ENCODE results near the gene C11orf42. TPM values are rescaled to one million over a fixed set of nuclear protein-coding genes. Genes with fewer than 3 reads are reported as not detected.

Gene C11orf42, protein sequence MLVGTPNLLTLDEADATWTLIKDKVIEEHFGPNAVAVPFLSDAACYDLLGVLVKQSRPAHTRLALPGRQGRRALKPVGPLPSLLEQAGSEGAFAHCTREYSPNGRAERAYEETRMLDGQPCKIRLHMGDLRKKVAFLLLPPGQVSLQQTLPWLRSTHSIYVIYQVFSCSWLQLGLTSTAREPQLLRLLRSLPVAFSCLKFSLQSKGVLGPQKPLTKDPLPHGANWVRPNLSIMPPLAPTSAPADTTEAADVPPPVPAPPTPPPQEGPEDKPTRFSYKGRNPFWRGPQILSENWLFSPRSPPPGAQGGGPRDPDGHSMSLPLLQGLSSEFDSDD
- total RNA-seq, result not detected in 2 replicates

DNA sequence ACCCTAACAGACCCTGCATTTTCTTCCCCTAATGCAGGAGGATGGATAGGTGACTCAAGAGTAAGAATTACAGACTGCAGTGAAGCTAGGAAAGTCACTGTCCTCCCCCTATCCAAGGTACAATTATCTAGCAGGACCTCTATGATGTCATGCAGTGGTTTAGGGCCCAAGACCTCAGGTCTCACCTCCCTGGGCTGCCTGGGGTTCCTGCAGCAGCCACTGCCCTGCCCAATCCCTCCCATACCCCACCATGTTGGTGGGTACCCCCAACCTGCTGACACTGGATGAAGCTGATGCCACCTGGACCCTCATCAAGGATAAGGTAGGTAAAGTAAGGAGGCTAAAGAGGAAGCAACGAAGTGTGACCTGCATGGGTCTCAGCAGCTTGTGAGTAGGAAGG lies at the start of gene C11orf42:
Gene C11orf42, plus strand, starts transcription at position 192 of the 400 bp plus-strand sequence. Its CDS starts 59 bp downstream, at position 251.

DNA sequence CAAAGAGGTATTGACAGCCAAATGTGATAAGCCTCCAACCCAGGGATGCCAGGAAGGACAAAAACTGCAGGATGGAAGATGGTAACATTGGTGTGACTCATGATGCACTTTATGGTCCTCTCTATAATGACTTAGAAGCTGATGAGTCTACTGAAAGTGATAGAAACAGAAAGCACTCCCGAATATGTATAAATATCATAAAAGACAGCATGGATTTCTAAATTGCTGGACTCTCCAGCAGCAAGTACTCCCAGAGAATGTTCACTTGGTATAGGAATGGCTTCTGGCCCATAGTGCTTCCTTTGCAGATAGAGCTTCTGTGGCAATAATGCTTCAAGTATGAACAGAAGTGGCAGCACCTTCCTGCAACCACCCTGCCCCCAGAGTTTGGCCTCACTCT lies 35.1 kb upstream of the C11orf42 start, which contains the start of gene OR52B2:
Gene OR52B2, minus strand, starts transcription at position 101 of the 400 bp plus-strand sequence. Its CDS starts 0 bp downstream, at position 101.

DNA sequence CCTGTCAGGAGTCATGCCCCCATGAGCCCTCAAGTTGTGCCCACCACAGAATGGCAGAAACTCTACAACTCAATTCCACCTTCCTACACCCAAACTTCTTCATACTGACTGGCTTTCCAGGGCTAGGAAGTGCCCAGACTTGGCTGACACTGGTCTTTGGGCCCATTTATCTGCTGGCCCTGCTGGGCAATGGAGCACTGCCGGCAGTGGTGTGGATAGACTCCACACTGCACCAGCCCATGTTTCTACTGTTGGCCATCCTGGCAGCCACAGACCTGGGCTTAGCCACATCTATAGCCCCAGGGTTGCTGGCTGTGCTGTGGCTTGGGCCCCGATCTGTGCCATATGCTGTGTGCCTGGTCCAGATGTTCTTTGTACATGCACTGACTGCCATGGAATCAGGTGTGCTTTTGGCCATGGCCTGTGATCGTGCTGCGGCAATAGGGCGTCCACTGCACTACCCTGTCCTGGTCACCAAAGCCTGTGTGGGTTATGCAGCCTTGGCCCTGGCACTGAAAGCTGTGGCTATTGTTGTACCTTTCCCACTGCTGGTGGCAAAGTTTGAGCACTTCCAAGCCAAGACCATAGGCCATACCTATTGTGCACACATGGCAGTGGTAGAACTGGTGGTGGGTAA lies 6.1 kb upstream of the C11orf42 start, which contains the start of gene OR52W1:
Gene OR52W1, plus strand, starts transcription at position 51 of the 637 bp plus-strand sequence. Its CDS starts 0 bp downstream, at position 51.

DNA sequence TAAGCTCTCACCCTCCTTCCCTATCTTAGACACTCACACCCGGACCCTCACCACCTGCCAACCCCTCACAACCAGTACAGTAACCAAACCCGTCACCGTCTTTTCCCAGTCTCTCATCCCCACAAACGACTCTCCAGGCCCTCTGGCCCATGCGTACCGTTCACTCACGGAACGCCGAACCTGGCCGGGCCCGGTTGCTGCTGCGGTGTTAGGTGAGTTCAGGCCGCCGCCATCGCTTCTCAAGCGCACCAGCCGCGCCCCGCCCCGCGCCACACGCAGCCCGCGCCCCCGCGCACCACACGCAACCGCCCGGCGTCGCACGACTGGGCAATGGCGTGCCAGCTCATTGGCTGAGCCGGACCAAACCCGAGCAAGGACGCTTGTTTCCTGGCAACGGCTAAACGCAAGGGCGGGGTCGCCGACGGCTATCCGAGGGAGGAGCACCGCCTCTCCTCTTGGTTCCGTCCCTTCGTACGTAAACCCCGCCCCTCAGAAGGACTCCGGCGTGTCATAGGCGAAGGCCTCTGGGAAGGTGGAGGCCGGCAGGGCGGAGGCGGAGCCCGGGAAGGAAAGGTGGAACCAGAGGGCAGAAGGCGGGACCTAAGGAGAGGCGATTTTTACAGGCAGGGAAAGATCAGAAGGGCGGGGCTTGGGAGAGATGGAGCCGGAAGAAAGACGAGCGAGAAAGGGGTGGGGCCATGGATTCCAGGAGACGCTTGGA lies 29.2 kb downstream of the C11orf42 start, which contains the start of gene FHIP1B:
Gene FHIP1B, minus strand, starts transcription at position 250 of the 721 bp plus-strand sequence. CDS start 10,120 bp downstream, outside the sequence.

DNA sequence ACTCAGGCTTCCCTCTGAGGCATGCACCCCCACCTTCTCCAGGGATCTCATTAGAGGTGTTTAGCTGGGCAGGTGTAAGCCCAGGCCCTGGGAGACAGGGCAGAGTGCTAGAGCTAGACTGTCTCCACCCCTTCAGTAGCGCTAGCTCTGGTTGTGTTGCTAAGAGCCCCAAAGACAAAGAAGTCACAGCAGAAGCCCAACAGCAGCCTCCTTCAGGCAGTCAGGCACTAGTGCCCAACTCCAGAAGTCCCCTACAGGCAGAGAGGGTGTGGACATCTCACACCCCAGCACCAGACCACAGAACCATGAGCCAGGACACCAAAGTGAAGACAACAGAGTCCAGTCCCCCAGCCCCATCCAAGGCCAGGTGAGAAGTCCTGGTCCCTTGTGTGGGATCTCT lies 33.5 kb downstream of the C11orf42 start, which contains the start of gene CNGA4:
Gene CNGA4, plus strand, starts transcription at position 188 of the 400 bp plus-strand sequence. Its CDS starts 118 bp downstream, at position 306.

Other genes starting within 250 kb of the C11orf42 start
- gene OR56A5, start 237.1 kb upstream of the C11orf42 start, total RNA-seq, result not detected in 2 replicates
- gene OR52L1, start 218.6 kb upstream of the C11orf42 start, total RNA-seq, result not detected in 2 replicates
- not detected in 2 replicates for gene OR56A4, start 198.6 kb upstream of the C11orf42 start, total RNA-seq
- gene OR56A1, start 174.8 kb upstream of the C11orf42 start, total RNA-seq, result 0.19 TPM in 1 of 2 replicates, not detected in the other
- not detected in 2 replicates for gene OR56B4, start 97.9 kb upstream of the C11orf42 start, total RNA-seq
- gene OR52B2, start 35.2 kb upstream of the C11orf42 start, total RNA-seq, result not detected in 2 replicates
- not detected in 2 replicates for gene OR52W1, start 6.3 kb upstream of the C11orf42 start, total RNA-seq
- gene FHIP1B, start 29.1 kb downstream of the C11orf42 start, total RNA-seq, result 7.4 and 9.0 TPM in 2 replicates
- not detected in 2 replicates for gene CNGA4, start 33.5 kb downstream of the C11orf42 start, total RNA-seq
- gene CCKBR, start 54.3 kb downstream of the C11orf42 start, total RNA-seq, result not detected in 2 replicates
- gene CAVIN3, start 114.9 kb downstream of the C11orf42 start, total RNA-seq, result 39.6 and 119 TPM in 2 replicates
- gene SMPD1, start 184.9 kb downstream of the C11orf42 start, total RNA-seq, result 13.0 and 23.2 TPM in 2 replicates
- 46.8 and 56.2 TPM in 2 replicates for gene APBB1, start 213.5 kb downstream of the C11orf42 start, total RNA-seq
- gene HPX, start 235.4 kb downstream of the C11orf42 start, total RNA-seq, result 0.28 and 0.36 TPM in 2 replicates